ENCODE results near the gene MEI1.

DNA sequence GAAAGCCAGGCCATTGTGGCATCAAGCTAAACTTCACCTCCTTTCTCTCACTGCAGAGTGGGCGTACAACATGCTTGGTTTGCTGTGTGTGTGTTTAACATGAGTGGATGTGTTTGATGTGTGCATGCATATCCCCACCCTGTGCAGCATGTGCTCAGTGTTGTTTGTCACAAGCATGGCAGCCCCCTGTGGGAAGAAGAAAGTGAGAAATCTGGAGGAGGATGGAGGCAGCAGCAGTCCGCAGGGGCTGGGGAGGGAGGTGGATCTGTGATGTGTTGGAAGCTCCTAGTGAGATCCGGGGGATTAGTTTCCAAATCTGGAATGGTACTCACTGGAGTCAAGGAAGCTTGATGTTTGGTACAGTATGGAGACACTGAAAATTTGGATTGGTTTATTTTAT, 77.1 kb downstream of the MEI1 start:
- TF ChIP-seq POLR2A (IDR thresholded peaks at IDR 0.05), result no peak
- TF ChIP-seq, protein P1, sequence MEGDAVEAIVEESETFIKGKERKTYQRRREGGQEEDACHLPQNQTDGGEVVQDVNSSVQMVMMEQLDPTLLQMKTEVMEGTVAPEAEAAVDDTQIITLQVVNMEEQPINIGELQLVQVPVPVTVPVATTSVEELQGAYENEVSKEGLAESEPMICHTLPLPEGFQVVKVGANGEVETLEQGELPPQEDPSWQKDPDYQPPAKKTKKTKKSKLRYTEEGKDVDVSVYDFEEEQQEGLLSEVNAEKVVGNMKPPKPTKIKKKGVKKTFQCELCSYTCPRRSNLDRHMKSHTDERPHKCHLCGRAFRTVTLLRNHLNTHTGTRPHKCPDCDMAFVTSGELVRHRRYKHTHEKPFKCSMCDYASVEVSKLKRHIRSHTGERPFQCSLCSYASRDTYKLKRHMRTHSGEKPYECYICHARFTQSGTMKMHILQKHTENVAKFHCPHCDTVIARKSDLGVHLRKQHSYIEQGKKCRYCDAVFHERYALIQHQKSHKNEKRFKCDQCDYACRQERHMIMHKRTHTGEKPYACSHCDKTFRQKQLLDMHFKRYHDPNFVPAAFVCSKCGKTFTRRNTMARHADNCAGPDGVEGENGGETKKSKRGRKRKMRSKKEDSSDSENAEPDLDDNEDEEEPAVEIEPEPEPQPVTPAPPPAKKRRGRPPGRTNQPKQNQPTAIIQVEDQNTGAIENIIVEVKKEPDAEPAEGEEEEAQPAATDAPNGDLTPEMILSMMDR (IDR thresholded peaks at IDR 0.05), result no peak
- TF ChIP-seq POLR2AphosphoS5 (IDR thresholded peaks at IDR 0.05), result no peak

Measured in prostate gland (tissue), 2 donors.